Right kidney (tissue), 1 donor: ENCODE results near the gene PHYKPL.

Experiments used
- DNase-seq: peaks from one replicate; pipeline ENCODE4 v3.0.0-alpha.2; 2016

PHYKPL gene

DNA sequence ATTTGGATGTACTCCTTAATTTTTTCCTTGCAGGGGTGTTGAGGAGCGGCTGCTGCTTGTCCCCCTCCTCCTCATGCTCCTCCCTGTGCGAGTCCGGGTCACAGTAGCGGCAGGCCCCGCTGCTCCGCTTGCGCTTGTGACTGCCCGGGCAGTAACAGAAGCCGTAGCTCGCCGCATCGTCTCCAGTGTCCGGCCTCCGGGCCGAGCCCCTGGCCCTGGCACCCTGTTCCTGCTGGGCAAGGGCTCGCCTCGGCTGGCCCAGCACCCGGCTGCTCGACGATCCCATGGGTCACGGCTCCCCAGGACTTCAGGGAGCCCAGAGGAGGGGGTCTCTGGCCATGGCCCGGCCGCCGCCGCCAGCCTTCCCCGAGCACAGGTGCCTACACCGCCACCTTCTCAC lies 45.6 kb downstream of the PHYKPL start, which contains the start of gene GMCL2:
Gene GMCL2 (minus strand): TSS at position 358 of the 400 bp plus-strand sequence. CDS start 72 bp downstream, at position 286.
- DNase-seq = no peak

DNA sequence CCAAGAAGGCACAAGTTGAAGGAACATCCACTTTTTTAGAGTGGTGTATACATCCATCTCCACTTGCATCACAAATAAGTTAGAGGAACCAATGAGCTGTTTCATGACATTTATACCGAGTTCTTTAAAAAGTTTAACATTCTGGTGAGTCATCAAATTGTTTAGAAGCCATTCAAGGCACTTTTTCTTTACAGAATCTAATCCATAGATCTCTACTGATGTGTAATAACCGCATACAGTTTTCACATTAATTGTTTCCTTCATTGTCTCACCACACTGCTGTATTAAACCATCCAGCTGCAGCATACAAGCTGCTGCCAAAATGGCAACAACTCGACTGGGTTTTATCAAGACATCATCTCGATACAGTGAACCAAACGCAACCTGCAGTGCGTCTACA lies 46.2 kb downstream of the PHYKPL start:
- DNase-seq = no peak

DNA sequence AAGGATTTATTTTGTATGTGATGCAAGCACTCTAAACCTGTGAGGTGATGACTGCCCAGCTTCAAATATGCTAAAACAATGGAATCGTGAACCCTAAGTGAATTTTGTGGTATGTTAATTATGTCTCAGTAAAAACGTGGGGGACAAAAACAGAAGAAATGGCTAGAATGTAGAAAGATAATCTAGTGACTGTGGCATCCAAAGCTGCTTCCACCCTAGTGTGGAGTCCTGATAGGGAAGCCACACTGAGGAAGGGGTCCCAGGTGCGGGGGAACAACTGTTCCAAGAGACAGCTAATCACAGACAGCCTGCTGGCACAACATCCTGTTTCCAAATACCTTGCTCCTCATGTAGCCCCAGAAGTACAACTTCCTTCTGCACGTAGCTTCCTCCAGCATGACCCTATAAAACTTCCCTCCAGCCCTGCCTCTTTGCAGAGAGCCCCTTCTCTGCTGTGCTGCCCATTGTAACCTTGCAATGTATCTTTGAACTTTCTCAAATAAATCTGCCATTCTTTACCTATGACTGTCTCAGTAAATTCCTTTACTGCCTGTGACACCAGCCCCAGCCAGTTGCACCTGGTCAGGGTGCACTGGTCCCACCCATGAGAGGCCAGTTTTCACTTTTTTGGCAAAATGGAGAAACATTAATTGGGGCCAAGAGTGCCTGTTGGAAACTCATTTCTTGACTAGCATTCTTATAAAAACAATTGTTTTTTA lies 50.3 kb downstream of the PHYKPL start:
- DNase-seq = no peak

DNA sequence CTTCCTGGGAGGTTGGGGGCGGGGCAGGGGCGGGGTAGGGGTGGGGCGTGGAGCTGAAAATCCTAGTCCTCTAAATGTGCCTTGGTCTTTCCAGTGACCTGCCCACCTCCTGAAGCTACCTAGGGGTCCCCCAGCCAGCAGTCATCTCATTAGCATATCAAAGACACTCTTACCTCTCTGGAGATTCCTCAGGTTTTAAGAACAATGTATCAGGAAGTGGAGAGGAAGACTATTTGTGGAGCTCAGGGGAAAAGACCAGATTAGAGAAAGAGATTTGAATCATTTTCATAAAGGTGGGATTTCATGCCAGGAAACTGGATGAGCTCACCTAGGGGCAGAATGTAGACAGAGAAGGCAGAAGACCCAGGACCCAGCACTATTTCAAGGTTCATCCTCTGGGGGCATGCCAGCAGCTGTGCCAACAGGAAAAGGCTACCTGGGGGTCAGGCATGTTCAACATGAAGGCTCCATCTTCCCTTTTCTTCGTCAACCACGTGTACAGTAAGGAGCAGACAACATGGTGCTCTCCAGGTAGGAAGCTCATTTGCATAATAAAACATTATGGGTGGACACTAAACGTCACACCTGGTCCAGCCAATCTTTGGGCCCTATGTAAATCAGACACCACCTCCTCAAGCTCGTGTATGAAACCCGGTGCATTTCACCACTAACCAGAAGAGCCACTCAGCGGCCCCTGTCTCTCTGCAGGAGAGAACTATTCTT lies 52.3 kb downstream of the PHYKPL start:
- no peak for DNase-seq

DNA sequence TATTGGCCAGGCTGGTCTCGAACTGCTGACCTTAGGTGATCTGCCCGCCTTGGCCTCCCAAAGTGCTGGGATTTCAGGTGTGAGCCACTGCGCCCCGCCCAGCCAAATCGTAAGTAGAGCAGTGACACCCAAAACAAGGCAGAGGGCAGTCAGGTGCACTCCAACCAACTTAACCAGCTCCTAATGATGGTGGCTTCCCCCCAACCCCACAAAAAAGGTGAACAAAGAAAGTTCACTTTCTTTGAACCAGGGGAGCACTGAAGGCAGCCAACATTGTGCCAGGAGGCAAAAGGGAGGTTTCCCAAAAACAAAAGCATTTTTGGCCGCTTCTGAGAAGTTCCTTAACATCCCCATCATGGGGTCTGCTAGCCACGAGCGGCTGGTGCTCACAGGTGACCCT lies 55.0 kb downstream of the PHYKPL start:
- no peak for DNase-seq

DNA sequence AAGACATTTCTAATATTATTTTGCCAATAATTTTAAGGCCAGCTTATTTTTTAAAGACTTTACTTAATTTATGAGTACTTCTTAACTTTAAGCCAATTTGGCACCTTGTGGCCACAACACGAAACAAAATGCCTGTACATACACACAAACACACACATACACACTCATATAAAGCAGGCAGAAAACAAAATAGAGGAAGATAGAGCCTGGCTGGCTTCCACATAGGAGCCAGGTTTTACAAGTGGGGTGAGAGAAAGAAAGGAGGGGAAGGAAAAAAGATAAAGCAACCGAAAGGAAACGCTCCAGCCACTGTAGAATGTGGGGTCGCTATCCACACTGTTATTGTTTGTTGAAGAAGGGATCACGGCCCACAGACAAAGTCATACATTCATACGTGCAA lies 55.8 kb downstream of the PHYKPL start:
- no peak for DNase-seq

DNA sequence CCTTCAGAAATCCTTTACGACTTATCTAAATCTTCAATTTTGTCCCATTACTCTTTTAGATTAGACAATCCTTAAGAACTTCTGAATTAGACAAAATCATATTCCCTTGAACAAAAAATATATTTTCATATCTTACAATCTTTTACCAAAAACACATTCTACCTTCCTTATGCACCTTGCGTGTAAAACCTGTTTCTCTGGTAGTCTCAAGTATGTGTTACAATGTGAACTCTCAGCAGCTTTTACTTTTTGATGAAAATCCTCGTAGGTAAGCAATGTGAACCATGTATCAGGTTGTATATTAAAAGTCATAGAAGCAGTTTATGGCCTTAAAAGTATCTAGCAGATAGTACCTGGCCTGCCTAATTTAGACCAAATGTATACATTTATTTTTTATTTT lies 58.1 kb downstream of the PHYKPL start:
- DNase-seq = no peak

DNA sequence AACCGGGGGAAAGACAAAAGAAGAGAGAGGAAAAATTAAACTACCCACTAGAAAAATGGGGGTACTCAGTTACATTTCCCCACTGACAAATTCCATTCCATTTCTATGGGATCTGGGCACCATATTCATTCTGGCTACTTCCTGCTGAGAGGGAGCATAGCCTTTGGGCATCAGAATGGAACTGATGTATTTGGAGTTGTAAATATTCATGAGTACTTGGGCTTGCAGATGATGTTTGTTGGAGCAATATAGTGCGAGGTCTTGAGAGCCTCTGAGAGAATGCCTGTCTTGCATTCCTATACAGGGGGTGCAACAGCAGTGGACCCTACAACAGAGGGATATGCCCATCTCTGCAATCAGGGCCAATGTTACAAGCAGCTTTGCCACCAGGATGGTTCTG lies 62.1 kb downstream of the PHYKPL start:
- DNase-seq = no peak

DNA sequence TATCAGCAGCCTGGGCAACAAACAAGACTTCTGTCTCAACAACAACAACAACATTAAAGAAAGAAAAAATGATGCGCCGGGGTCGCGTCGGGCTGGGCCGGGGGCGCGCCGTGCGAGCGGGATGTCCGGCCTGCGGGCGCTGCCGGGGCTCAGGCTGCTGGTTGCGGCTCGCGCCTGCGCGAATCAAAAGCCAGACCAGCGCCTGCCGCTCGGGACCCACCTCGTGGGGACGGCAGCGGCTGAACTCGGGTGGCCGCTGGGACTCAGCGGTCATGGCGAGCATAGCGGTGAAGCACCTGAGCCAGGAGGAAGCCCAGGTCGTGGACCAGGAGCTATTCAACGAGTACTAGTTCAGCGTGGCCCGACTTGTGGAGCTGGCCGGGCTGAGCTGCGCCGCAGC lies 67.0 kb downstream of the PHYKPL start:
- peak; percentile 38 for DNase-seq

DNA sequence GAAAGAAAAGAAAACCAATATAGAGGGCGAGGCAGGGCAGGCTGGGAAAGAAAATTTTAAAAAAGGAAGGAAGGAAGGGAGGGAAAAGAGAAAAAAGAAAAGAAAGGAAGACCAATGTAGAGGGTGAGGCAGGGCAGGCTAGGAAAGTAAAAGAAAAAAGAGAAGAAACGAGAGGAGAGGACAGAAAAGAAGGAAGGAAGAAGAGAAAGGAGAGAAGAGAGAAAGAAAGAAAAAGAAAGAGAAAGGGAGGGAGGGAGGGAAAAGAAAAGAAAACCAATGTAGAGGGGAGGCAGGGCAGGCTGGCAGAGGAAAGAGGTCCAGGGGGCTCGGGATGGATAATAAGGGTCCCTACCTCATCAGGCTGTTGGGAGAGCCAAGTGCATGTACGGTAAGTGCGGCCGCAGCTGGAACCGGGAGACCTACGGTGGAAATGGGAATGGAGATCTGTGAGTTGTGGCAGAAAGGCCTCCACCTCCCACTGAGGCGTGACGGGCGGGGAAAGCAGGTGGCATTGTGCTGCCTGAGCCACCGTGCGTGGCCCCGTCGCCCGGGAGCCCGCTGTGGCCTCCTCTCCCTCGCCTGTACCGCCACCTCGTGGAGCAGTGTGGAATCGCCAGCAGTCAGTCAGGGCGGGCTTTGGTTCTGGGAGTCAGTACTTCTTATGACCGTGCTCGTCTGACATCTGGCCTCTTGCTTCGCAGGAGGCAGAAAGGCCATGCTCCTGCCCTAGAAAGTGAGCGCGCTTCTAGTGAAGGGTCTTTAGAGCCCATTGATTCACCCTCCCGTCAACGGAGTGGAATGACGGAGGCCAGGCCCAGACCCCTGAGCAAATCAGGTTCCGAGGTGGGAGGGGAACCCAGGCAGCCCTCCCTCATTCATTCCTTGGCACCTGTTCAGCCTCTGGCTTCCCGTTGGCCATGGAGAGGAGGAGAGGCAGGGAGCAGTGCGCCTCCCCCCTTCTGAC lies 68.5 kb downstream of the PHYKPL start:
- DNase-seq = peak; percentile 82

DNA sequence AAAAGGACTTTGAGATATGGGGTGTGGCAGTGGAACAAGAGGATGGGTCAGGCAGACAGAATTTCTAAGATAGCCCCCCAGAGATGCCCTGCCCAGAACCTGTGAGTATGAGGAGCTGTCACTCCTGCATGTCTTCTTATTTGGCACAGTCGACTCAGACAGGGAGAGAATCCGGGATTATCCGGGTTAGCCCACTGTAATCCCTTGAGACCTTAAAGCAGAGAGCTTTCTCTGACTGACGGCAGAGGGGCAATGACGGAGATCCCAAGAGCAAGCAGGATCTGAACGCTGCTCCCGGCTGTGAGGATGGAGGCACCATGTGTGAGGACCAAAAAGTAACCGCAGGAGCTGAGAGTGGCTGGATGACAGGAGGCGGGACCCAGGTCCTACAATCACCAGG lies 70.1 kb downstream of the PHYKPL start:
- DNase-seq = no peak

DNA sequence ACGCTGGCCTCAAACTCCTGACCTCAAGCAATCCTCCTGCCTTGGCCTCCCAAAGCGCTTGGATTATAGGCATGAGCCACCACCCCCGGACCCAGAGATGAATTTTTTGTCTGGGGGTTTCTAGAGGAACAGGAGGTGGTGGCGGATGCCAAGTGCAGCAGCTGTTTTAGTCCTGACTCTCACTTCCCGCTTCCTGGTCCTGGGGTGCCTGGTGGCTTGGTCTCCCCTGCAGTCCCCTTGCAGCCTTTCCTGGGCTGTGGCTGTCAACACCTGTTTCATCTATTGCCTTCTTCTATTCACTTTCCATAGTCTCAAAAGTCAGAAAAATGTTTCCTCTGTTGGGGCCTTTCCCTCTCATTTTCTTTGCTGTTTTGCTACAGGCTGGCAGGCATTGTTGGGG lies 72.4 kb downstream of the PHYKPL start:
- DNase-seq = no peak
